GM23338 (cell line): ENCODE data around the gene YIPF2. TPM values are rescaled to one million over a fixed set of nuclear protein-coding genes. Genes with fewer than 3 reads are reported as not detected.

Source experiments
- ATAC-seq: fragments of 200-7000 bp; cut with Tn5 transposase; 3 replicates; pipeline ENCODE4 v1.9.1; 2020
- DNase-seq: peaks from one replicate; pipeline ENCODE4 v3.0.0-alpha.2; 2015; ENCODE audit warnings: low spot score
- H2AFZ ChIP-seq: fragments of 200-600 bp; sonication (generic); 2 replicates; pipeline ENCODE4 v1.8.0; 2016; ENCODE audit warnings: antibody characterized with exemption, mild to moderate bottlenecking, moderate library complexity
- H3F3A ChIP-seq: fragments of 200-600 bp; sonication (generic); replicated peaks from 2 replicates; pipeline ENCODE4 v1.8.0; 2017; ENCODE audit warnings: antibody characterized with exemption, mixed run types, low read depth
- H3K27ac ChIP-seq: fragments of 200-600 bp; sonication (generic); 2 replicates; pipeline ENCODE4 v1.6.1; 2016; ENCODE audit warnings: low read depth
- H3K27me3 ChIP-seq: fragments of 200-600 bp; sonication (generic); 2 replicates; pipeline ENCODE4 v1.8.0; 2016; ENCODE audit warnings: mild to moderate bottlenecking, mixed run types, moderate library complexity; ENCODE audit not compliant: insufficient read depth
- H3K36me3 ChIP-seq: fragments of 200-600 bp; sonication (generic); 2 replicates; pipeline ENCODE4 v1.8.0; 2016; ENCODE audit warnings: mild to moderate bottlenecking; ENCODE audit not compliant: insufficient read depth
- H3K4me1 ChIP-seq: fragments of 200-600 bp; sonication (generic); 2 replicates; pipeline ENCODE4 v1.8.0; 2016; ENCODE audit warnings: mild to moderate bottlenecking, moderate library complexity; ENCODE audit not compliant: insufficient read depth
- H3K4me2 ChIP-seq: fragments of 200-600 bp; sonication (generic); 2 replicates; pipeline ENCODE4 v1.7.1; 2017; ENCODE audit warnings: mixed run types
- H3K4me3 ChIP-seq: fragments of 200-600 bp; sonication (generic); 2 replicates; pipeline ENCODE4 v1.6.1; 2016; ENCODE audit warnings: mixed run types
- H3K79me2 ChIP-seq: fragments of 200-600 bp; sonication (generic); replicated peaks from 2 replicates; pipeline ENCODE4 v1.8.0; 2017; ENCODE audit warnings: mild to moderate bottlenecking; ENCODE audit not compliant: insufficient read depth
- H3K9me2 ChIP-seq: fragments of 200-600 bp; sonication (generic); 2 replicates; pipeline ENCODE4 v1.8.0; 2017; ENCODE audit not compliant: insufficient read depth
- H4K20me1 ChIP-seq: fragments of 200-600 bp; sonication (generic); replicated peaks from 2 replicates; pipeline ENCODE4 v1.8.0; 2017; ENCODE audit warnings: mild to moderate bottlenecking; ENCODE audit not compliant: insufficient read depth
- H3K27ac Mint-ChIP-seq: 2 replicates; pipeline ENCODE4 v1.8.0; 2020; ENCODE audit warnings: inconsistent platforms, mild to moderate bottlenecking, moderate library complexity, mixed read lengths
- H3K27me3 Mint-ChIP-seq: 3 replicates; pipeline ENCODE4 v1.8.0; 2022; ENCODE audit warnings: low read depth, mild to moderate bottlenecking, moderate library complexity, mixed read lengths, inconsistent platforms; ENCODE audit not compliant: insufficient read depth, poor library complexity
- H3K36me3 Mint-ChIP-seq: 3 replicates; pipeline ENCODE4 v1.8.0; 2021; ENCODE audit warnings: low read depth, mild to moderate bottlenecking, inconsistent platforms, moderate library complexity, mixed read lengths
- H3K4me1 Mint-ChIP-seq: 3 replicates; pipeline ENCODE4 v1.8.0; 2020; ENCODE audit warnings: mild to moderate bottlenecking, inconsistent platforms, mixed read lengths
- H3K4me3 Mint-ChIP-seq: 3 replicates; pipeline ENCODE4 v1.8.0; 2021; ENCODE audit warnings: moderate library complexity, mild to moderate bottlenecking, inconsistent platforms, mixed read lengths
- H3K9me3 Mint-ChIP-seq: 3 replicates; pipeline ENCODE4 v1.8.0; 2020; ENCODE audit warnings: moderate library complexity, mild to moderate bottlenecking, inconsistent platforms, mixed read lengths
- NANOG ChIP-seq: IDR thresholded peaks from 2 replicates; pipeline ENCODE4 v1.6.1; 2016; ENCODE audit warnings: antibody characterized with exemption, borderline replicate concordance
- POLR2AphosphoS5 ChIP-seq: IDR thresholded peaks from 2 replicates; pipeline ENCODE4 v1.6.1; 2016; ENCODE audit warnings: antibody characterized with exemption, low read depth
- polyA plus RNA-seq: library from polyadenylated mRNA; unstranded; fragments of >200 nt; fragmentation: Nextera tagmentation; extraction: Ambion mirVana; gene quantifications from 2 replicates; pipeline ENCODE4 v1.2.1, GENCODE V29; 2016
- total RNA-seq: library from RNA; depleted of rRNA; stranded (reverse); fragments of >200 nt; shearing (Covaris generic); gene quantifications from 2 replicates; pipeline ENCODE4 v1.2.3, GENCODE V29; 2014; rRNA removed

Gene YIPF2
- total and polyA plus RNA-seq, 2 experiments from 2014 or later, result 36.3 to 63.7 TPM

DNA sequence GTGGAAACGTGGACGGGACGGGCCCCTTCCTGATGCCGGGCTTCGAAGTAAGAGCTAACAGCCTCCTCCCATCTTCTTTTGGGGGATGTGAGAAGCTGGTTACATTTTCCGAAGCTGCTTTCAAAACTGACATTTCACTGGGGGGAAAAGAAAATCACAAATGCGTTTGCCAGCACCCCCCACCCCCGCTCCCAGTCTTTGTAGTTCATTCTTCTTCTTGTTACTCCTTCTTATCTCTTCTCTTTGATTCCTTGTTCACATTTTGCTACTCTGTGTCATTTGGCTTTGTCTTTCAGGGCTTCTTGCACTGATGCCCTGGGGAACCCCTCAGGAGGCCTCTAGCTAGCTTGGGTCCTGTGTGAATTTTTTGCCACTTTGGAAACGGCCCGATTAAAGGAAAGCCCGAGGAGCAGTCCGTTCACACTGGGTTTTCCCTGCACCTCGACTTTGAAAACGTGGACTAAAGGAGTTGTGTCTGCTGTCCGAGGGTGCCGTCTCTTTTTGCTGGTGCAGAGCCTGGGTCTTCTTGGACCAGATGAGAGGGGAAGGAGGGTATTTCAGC, 55.8 kb downstream of the YIPF2 start:
- peaks cover 6% of the 10 kb centered on the region; the same call in 1 of the 2 replicates for H4K20me1 ChIP-seq
- ATAC-seq (no peak), DNase-seq (no peak)
- H3K36me3 ChIP-seq, result no peaks in the 10 kb centered on the region
- peaks cover 21% of the 10 kb centered on the region for H3K4me1 ChIP-seq
- H3K9me3 Mint-ChIP-seq, result no peaks in the 10 kb centered on the region; the same call in 2 of the 3 replicates
- peaks cover 10% of the 10 kb centered on the region; the same call in 1 of the 3 replicates for H3K36me3 Mint-ChIP-seq
- H3K27me3 Mint-ChIP-seq, result peaks cover 19% of the 10 kb centered on the region
- H3K27ac ChIP-seq, result peak overlapping the region; percentile 66; the same call in 1 of the 2 replicates
- peaks cover 31% of the 10 kb centered on the region; the same call in 1 of the 2 replicates for H3F3A ChIP-seq
- no peaks in the 10 kb centered on the region for H3K9me2 ChIP-seq
- TF ChIP-seq NANOG, result no peak
- TF ChIP-seq POLR2AphosphoS5, result no peak
- H3K79me2 ChIP-seq, result peaks cover 59% of the 10 kb centered on the region
- H3K4me3 Mint-ChIP-seq, result peak overlapping the region; percentile 82
- H3K4me3 ChIP-seq, result peak overlapping the region; percentile 83
- H3K27ac Mint-ChIP-seq, result peak overlapping the region; percentile 65
- no peak overlapping the region; the same call in 1 of the 2 replicates for H2AFZ ChIP-seq
- peaks cover 19% of the 10 kb centered on the region for H3K4me1 Mint-ChIP-seq
- no peaks in the 10 kb centered on the region for H3K27me3 ChIP-seq
- peak overlapping the region; percentile 95 for H3K4me2 ChIP-seq

Other genes starting within 250 kb of the YIPF2 start
- gene QTRT1, start 227.2 kb downstream of the YIPF2 start, total RNA-seq, result 54.5 and 61.2 TPM in 2 replicates
- gene QTRT1, start 227.2 kb downstream of the YIPF2 start, polyA plus RNA-seq, result 77.4 and 83.5 TPM in 2 replicates
- gene DNM2, start 210.6 kb downstream of the YIPF2 start, total RNA-seq, result 107 and 138 TPM in 2 replicates
- gene DNM2, start 210.6 kb downstream of the YIPF2 start, polyA plus RNA-seq, result 40.0 and 40.7 TPM in 2 replicates
- gene TMED1, start 92.4 kb downstream of the YIPF2 start, total RNA-seq, result 28.5 and 37.2 TPM in 2 replicates
- 27.7 and 29.7 TPM in 2 replicates for gene TMED1, start 92.4 kb downstream of the YIPF2 start, polyA plus RNA-seq
- 0.78 TPM in 1 of 2 replicates, not detected in the other for gene C19orf38, start 80.2 kb downstream of the YIPF2 start, total RNA-seq
- gene C19orf38, start 80.2 kb downstream of the YIPF2 start, polyA plus RNA-seq, result 0.43 and 0.45 TPM in 2 replicates
- gene CARM1, start 57.1 kb downstream of the YIPF2 start, total RNA-seq, result 118 and 125 TPM in 2 replicates
- gene CARM1, start 57.1 kb downstream of the YIPF2 start, polyA plus RNA-seq, result 40.3 and 43.3 TPM in 2 replicates
- gene TIMM29, start 172 bp upstream of the YIPF2 start, total RNA-seq, result 56.4 and 60.7 TPM in 2 replicates
- gene TIMM29, start 172 bp upstream of the YIPF2 start, polyA plus RNA-seq, result 23.7 and 24.1 TPM in 2 replicates
- 252 and 336 TPM in 2 replicates for gene SMARCA4, start 32.4 kb upstream of the YIPF2 start, total RNA-seq
- gene SMARCA4, start 32.4 kb upstream of the YIPF2 start, polyA plus RNA-seq, result 175 and 177 TPM in 2 replicates
- 160 and 180 TPM in 2 replicates for gene LDLR, start 160.8 kb upstream of the YIPF2 start, total RNA-seq
- 57.6 and 59.3 TPM in 2 replicates for gene LDLR, start 160.8 kb upstream of the YIPF2 start, polyA plus RNA-seq
- gene SPC24, start 227.1 kb upstream of the YIPF2 start, total RNA-seq, result 38.7 and 42.2 TPM in 2 replicates
- gene SPC24, start 227.1 kb upstream of the YIPF2 start, polyA plus RNA-seq, result 40.6 and 41.8 TPM in 2 replicates